ENCODE data around the gene SYNGR1.

Gene SYNGR1

GRCh38 chr22:39312410-39312809 lies 37.4 kb upstream of the SYNGR1 start:
- Histone ChIP-seq H3K36me3 (ENCODE audit: control insufficient read depth, insufficient read depth, low read length) (no peaks in the 10 kb centered on the region), H2AFZ (no peak overlapping the region), H3K9me3 (ENCODE audit: control insufficient read depth, low read length) (no peaks in the 10 kb centered on the region), H3K4me2 (ENCODE audit: low read length) (no peak overlapping the region), H3K79me2 (peaks cover 2% of the 10 kb centered on the region), H3K27me3 (ENCODE audit: control insufficient read depth, insufficient read depth, low read length) (no peaks in the 10 kb centered on the region), H3K4me1 (peaks cover 10% of the 10 kb centered on the region), H3K27ac (no peak overlapping the region), H3K9ac (no peak overlapping the region), H3K4me3 (ENCODE audit: low read depth, low read length) (no peak overlapping the region)
- no peak for TF ChIP-seq CTCF (IDR thresholded peaks at IDR 0.05)

- Histone ChIP-seq H3K9ac (no peak overlapping the region), H3K9me3 (ENCODE audit: control insufficient read depth, low read length) (no peaks in the 10 kb centered on the region), H2AFZ (no peak overlapping the region), H3K27me3 (ENCODE audit: control insufficient read depth, insufficient read depth, low read length) (no peaks in the 10 kb centered on the region), H3K79me2 (peaks cover 4% of the 10 kb centered on the region), H3K4me2 (ENCODE audit: low read length) (no peak overlapping the region), H3K27ac (no peak overlapping the region), H3K4me1 (peaks cover 12% of the 10 kb centered on the region), H3K4me3 (ENCODE audit: low read depth, low read length) (no peak overlapping the region), H3K36me3 (ENCODE audit: control insufficient read depth, insufficient read depth, low read length) (no peaks in the 10 kb centered on the region)
- no peak for TF ChIP-seq CTCF (IDR thresholded peaks at IDR 0.05)
Observed at GRCh38 chr22:39313258-39314001, 36.4 kb upstream of the SYNGR1 start.

- Histone ChIP-seq H3K4me1 (peaks cover 12% of the 10 kb centered on the region), H3K4me3 (ENCODE audit: low read depth, low read length) (no peak overlapping the region)
Observed at GRCh38 chr22:39314251-39314971, 35.4 kb upstream of the SYNGR1 start.

GRCh38 chr22:39315389-39315788 lies 34.4 kb upstream of the SYNGR1 start:
- Histone ChIP-seq H2AFZ (no peak overlapping the region), H3K36me3 (ENCODE audit: control insufficient read depth, insufficient read depth, low read length) (no peaks in the 10 kb centered on the region), H3K4me3 (ENCODE audit: low read depth, low read length) (no peak overlapping the region), H3K4me1 (peaks cover 6% of the 10 kb centered on the region), H3K9ac (no peak overlapping the region), H3K27me3 (ENCODE audit: control insufficient read depth, insufficient read depth, low read length) (no peaks in the 10 kb centered on the region), H3K9me3 (ENCODE audit: control insufficient read depth, low read length) (no peaks in the 10 kb centered on the region), H3K4me2 (ENCODE audit: low read length) (no peak overlapping the region), H3K79me2 (peaks cover 4% of the 10 kb centered on the region), H3K27ac (no peak overlapping the region)
- TF ChIP-seq CTCF (IDR thresholded peaks at IDR 0.05): no peak

More at GRCh38 chr22:39314251-39314971, 35.4 kb upstream of the SYNGR1 start:
- peaks cover 4% of the 10 kb centered on the region for H3K79me2 ChIP-seq
- TF ChIP-seq CTCF (IDR thresholded peaks at IDR 0.05): no peak
- H3K36me3 ChIP-seq (ENCODE audit: control insufficient read depth, insufficient read depth, low read length): no peaks in the 10 kb centered on the region
- no peak overlapping the region for H3K9ac ChIP-seq
- no peaks in the 10 kb centered on the region for H3K9me3 ChIP-seq (ENCODE audit: control insufficient read depth, low read length)
- no peak overlapping the region for H3K4me2 ChIP-seq (ENCODE audit: low read length)
- no peaks in the 10 kb centered on the region for H3K27me3 ChIP-seq (ENCODE audit: control insufficient read depth, insufficient read depth, low read length)
- no peak overlapping the region for H3K27ac ChIP-seq
- H2AFZ ChIP-seq: no peak overlapping the region

All from parathyroid adenoma (tissue), 2 donors.